H1 (cell line): Measurements from ENCODE around the gene DOK7. TPM values are rescaled to one million over a fixed set of nuclear protein-coding genes. Genes with fewer than 3 reads are reported as not detected.

ENCODE experiments used
- CTCF ChIA-PET: fragments of 300-600 bp; sonication (Branson Sonifier 250); formaldehyde crosslinking; loops from one replicate; lab custom pipeline; 2021; ENCODE audit not compliant: partially characterized antibody; lab: Charles Lee
- POLR2A ChIA-PET: fragments of 300-600 bp; sonication (Branson Sonifier 250); formaldehyde crosslinking; loops from one replicate; lab custom pipeline; 2021; ENCODE audit warnings: inconsistent platforms; ENCODE audit not compliant: partially characterized antibody; lab: Charles Lee
- DNase-seq, 2 experiments: peaks; one replicate each; pipeline versions ENCODE4 v3.0.0 to v3.0.0-alpha.2; 2010 to 2022; ENCODE audit warnings: low spot score in 2 of 2, low read depth in 1 of 2, mixed read lengths in 1 of 2
- FAIRE-seq: peaks from 2 replicates; lab custom pipeline; 2011; peaks lifted over from hg19 to GRCh38; lab: Jason Lieb, UNC
- H2AFZ ChIP-seq: 2 replicates; pipeline ENCODE4 v1.8.1; 2012; ENCODE audit warnings: low read length, inconsistent platforms
- H2AK5ac ChIP-seq: 2 replicates; pipeline ENCODE4 v1.6.1; 2013; ENCODE audit warnings: low read depth, low read length
- H2BK120ac ChIP-seq: replicated peaks from 2 replicates; pipeline ENCODE3; 2013; ENCODE audit warnings: low read depth, low read length, inconsistent platforms
- H2BK12ac ChIP-seq: 2 replicates; pipeline ENCODE4 v1.6.1; 2013; ENCODE audit warnings: low read depth, low read length
- H2BK15ac ChIP-seq: 2 replicates; pipeline ENCODE4 v1.6.1; 2013; ENCODE audit warnings: low read length
- H2BK20ac ChIP-seq: 2 replicates; pipeline ENCODE4 v1.6.1; 2013; ENCODE audit warnings: low read length
- H2BK5ac ChIP-seq: 2 replicates; pipeline ENCODE4 v1.6.1; 2013; ENCODE audit warnings: low read depth, low read length
- H3K14ac ChIP-seq: 2 replicates; pipeline ENCODE4 v1.6.1; 2013; ENCODE audit warnings: inconsistent platforms; ENCODE audit not compliant: insufficient read length
- H3K18ac ChIP-seq: 2 replicates; pipeline ENCODE4 v1.6.1; 2013; ENCODE audit warnings: low read length; ENCODE audit errors: extremely low read depth
- H3K23ac ChIP-seq: 2 replicates; pipeline ENCODE4 v1.6.1; 2013; ENCODE audit warnings: inconsistent platforms; ENCODE audit not compliant: insufficient read length
- H3K23me2 ChIP-seq: 2 replicates; pipeline ENCODE4 v1.6.1; 2013; ENCODE audit warnings: low read depth, low read length
- H3K27ac ChIP-seq: 2 replicates; pipeline ENCODE4 v1.6.1; 2011; ENCODE audit warnings: low read depth, low read length, inconsistent platforms
- H3K27me3 ChIP-seq, 4 experiments: replicated peaks in 1 of 4; 1 replicate in 1 of 4; 2 replicates in 3 of 4; pipeline versions ENCODE4 v1.6.1 to v1.8.1; 2011 to 2013; ENCODE audit warnings: low read length in 3 of 4, mild to moderate bottlenecking in 3 of 4, inconsistent platforms in 2 of 4, mixed read lengths in 2 of 4, moderate library complexity in 1 of 4; ENCODE audit not compliant: control insufficient read depth in 3 of 4, insufficient read depth in 3 of 4; ENCODE audit errors: extremely low read depth in 1 of 4
- H3K36me3 ChIP-seq, 4 experiments: 2 replicates each; pipeline versions ENCODE4 v1.6.1 to v1.8.1; 2011 to 2013; ENCODE audit warnings: mild to moderate bottlenecking in 4 of 4, low read length in 3 of 4, moderate library complexity in 2 of 4, control low read depth in 1 of 4, inconsistent platforms in 1 of 4; ENCODE audit not compliant: insufficient read depth in 4 of 4, control insufficient read depth in 2 of 4
- H3K4ac ChIP-seq: replicated peaks from 2 replicates; pipeline ENCODE3; 2013; ENCODE audit warnings: low read length, low read depth, mixed read lengths, inconsistent platforms; ENCODE audit not compliant: insufficient read length
- H3K4me1 ChIP-seq, 4 experiments: replicated peaks in 1 of 4; 1 replicate in 1 of 4; 2 replicates in 3 of 4; pipeline versions ENCODE4 v1.6.1 to v1.8.1; 2011 to 2013; ENCODE audit warnings: low read length in 3 of 4, inconsistent platforms in 2 of 4, mixed read lengths in 1 of 4; ENCODE audit not compliant: insufficient read depth in 4 of 4, control insufficient read depth in 3 of 4
- H3K4me2 ChIP-seq, 2 experiments: 2 replicates each; pipeline versions ENCODE4 v1.6.1 to v1.8.1; 2011 to 2013; ENCODE audit warnings: low read depth in 2 of 2, low read length in 2 of 2, control low read depth in 1 of 2, inconsistent platforms in 1 of 2, mild to moderate bottlenecking in 1 of 2; ENCODE audit not compliant: insufficient read depth in 1 of 2
- H3K4me3 ChIP-seq, 4 experiments: fragments of 200-600, 300-600 bp in 1 of 4; sonication (generic), shearing (Covaris generic), sonication (Bioruptor Twin) in 1 of 4; 2 replicates each; pipeline versions ENCODE4 v1.5.1 to v1.8.1; 2011 to 2016; ENCODE audit warnings: low read length in 4 of 4, low read depth in 3 of 4, control low read depth in 2 of 4, inconsistent platforms in 2 of 4, mild to moderate bottlenecking in 2 of 4, mixed read lengths in 1 of 4, moderate library complexity in 1 of 4; ENCODE audit not compliant: insufficient read depth in 2 of 4; ENCODE audit errors: extremely low read depth in 1 of 4
- H3K56ac ChIP-seq: replicated peaks from 2 replicates; pipeline ENCODE3; 2013; ENCODE audit warnings: low read depth, mild to moderate bottlenecking, mixed read lengths, low read length, inconsistent platforms; ENCODE audit not compliant: insufficient read length
- H3K79me1 ChIP-seq: 2 replicates; pipeline ENCODE4 v1.6.1; 2013; ENCODE audit warnings: low read depth, low read length, control low read depth
- H3K79me2 ChIP-seq, 2 experiments: 2 replicates each; pipeline versions ENCODE4 v1.6.1 to v1.8.1; 2012 to 2013; ENCODE audit warnings: low read length in 2 of 2, mild to moderate bottlenecking in 2 of 2, inconsistent platforms in 1 of 2; ENCODE audit not compliant: insufficient read depth in 2 of 2, control insufficient read depth in 1 of 2
- H3K9ac ChIP-seq, 4 experiments: replicated peaks in 1 of 4; 1 replicate in 1 of 4; 2 replicates in 3 of 4; pipeline versions ENCODE4 v1.6.1 to v1.8.1; 2011 to 2013; ENCODE audit warnings: low read depth in 3 of 4, low read length in 3 of 4, control low read depth in 2 of 4, mild to moderate bottlenecking in 2 of 4, moderate library complexity in 2 of 4, inconsistent platforms in 1 of 4; ENCODE audit errors: extremely low read depth in 1 of 4
- H3K9me3 ChIP-seq, 2 experiments: 2 replicates each; pipeline versions ENCODE4 v1.6.1 to v1.8.1; 2012 to 2013; ENCODE audit warnings: mild to moderate bottlenecking in 2 of 2, moderate library complexity in 2 of 2, control low read depth in 1 of 2, inconsistent platforms in 1 of 2, low read depth in 1 of 2, low read length in 1 of 2, mixed read lengths in 1 of 2; ENCODE audit not compliant: insufficient read depth in 2 of 2
- H4K20me1 ChIP-seq, 2 experiments: replicated peaks in 1 of 2; 2 replicates each; pipeline versions ENCODE3 to v1.8.1; 2011 to 2013; ENCODE audit warnings: inconsistent platforms in 2 of 2, low read length in 2 of 2, mild to moderate bottlenecking in 1 of 2; ENCODE audit not compliant: insufficient read depth in 2 of 2, control insufficient read depth in 1 of 2
- H4K5ac ChIP-seq: 2 replicates; pipeline ENCODE4 v1.6.1; 2013; ENCODE audit warnings: low read length, low read depth, mixed read lengths, inconsistent platforms; ENCODE audit not compliant: insufficient read length
- H4K8ac ChIP-seq: 2 replicates; pipeline ENCODE4 v1.8.0; 2013; ENCODE audit warnings: mild to moderate bottlenecking, moderate library complexity, low read length, inconsistent platforms; ENCODE audit not compliant: insufficient read depth; ENCODE audit errors: extremely low read depth
- H4K91ac ChIP-seq: replicated peaks from 2 replicates; pipeline ENCODE3; 2013; ENCODE audit warnings: low read length, mixed read lengths, inconsistent platforms; ENCODE audit not compliant: insufficient read length
- BACH1 ChIP-seq: IDR thresholded peaks from 2 replicates; pipeline ENCODE4 v1.6.1; 2012; ENCODE audit warnings: low read length, improper control_type of control experiment
- CHD1 ChIP-seq: IDR thresholded peaks from 2 replicates; pipeline ENCODE4 v1.6.1; 2012; ENCODE audit warnings: low read depth, low read length, improper control_type of control experiment
- NANOG ChIP-seq: IDR thresholded peaks from 2 replicates; pipeline ENCODE4 v1.6.1; 2011; ENCODE audit warnings: low read length, low read depth, mild to moderate bottlenecking, inconsistent platforms; ENCODE audit not compliant: insufficient read depth, poor library complexity, severe bottlenecking
- PHF8 ChIP-seq: fragments of 200-600 bp; sonication (generic); conservative IDR thresholded peaks from 2 replicates; pipeline ENCODE4 v1.7.1; 2012; ENCODE audit warnings: low read depth, mild to moderate bottlenecking, inconsistent platforms, low read length, moderate library complexity
- RAD21 ChIP-seq, 2 experiments: IDR thresholded peaks in 1 of 2; conservative IDR thresholded peaks in 1 of 2; 2 replicates each; pipeline ENCODE4 v1.6.1; 2011; ENCODE audit warnings: low read depth in 2 of 2, low read length in 2 of 2, improper control_type of control experiment in 1 of 2, inconsistent platforms in 1 of 2, mild to moderate bottlenecking in 1 of 2, moderate library complexity in 1 of 2
- SIN3A ChIP-seq, 2 experiments: IDR thresholded peaks in 1 of 2; conservative IDR thresholded peaks in 1 of 2; 2 replicates each; pipeline ENCODE4 v1.6.1; 2011 to 2012; ENCODE audit warnings: low read length in 2 of 2, improper control_type of control experiment in 1 of 2, low read depth in 1 of 2, mild to moderate bottlenecking in 1 of 2
- SIX5 ChIP-seq: IDR thresholded peaks from 2 replicates; pipeline ENCODE4 v1.6.1; 2011; ENCODE audit warnings: mild to moderate bottlenecking, low read depth, low read length
- SUZ12 ChIP-seq: fragments of 200-600 bp; sonication (generic); IDR thresholded peaks from 2 replicates; pipeline ENCODE4 v1.6.1; 2012; ENCODE audit warnings: mild to moderate bottlenecking, inconsistent platforms, low read length, moderate library complexity, mixed read lengths
- TEAD4 ChIP-seq: IDR thresholded peaks from 2 replicates; pipeline ENCODE4 v1.6.1; 2012; ENCODE audit warnings: low read depth, low read length, inconsistent platforms, mixed read lengths
- WGBS, 2 experiments: shearing (Covaris generic) in 1 of 2; methylation state at CpG; one replicate each; pipeline versions ENCODE4 v1.1.6 to v1.1.7; 2013 to 2015; ENCODE audit warnings: low lambda C conversion rate in 2 of 2, mixed read lengths in 2 of 2, inconsistent platforms in 1 of 2, low coverage in 1 of 2, missing lambda C conversion rate in 1 of 2; ENCODE audit not compliant: insufficient replicate concordance in 2 of 2, insufficient coverage in 1 of 2, insufficient read length in 1 of 2; ENCODE audit errors: extremely low coverage in 1 of 2, missing lambda C conversion rate in 1 of 2; 5-methylcytosine and 5-hydroxymethylcytosine counted together
- polyA plus RNA-seq, 7 experiments: library from polyadenylated mRNA; depleted of rRNA in 3 of 7; stranded (reverse) in 5 of 7; unstranded in 2 of 7; fragments of >200 nt in 5 of 7; fragments of 200-250 nt in 2 of 7; gene quantifications; 1 replicate in 5 of 7; 2 replicates in 1 of 7; 4 replicates in 1 of 7; pipeline versions ENCODE4 v1.2.1 to v1.2.3, GENCODE V29; 2011 to 2013; ENCODE audit warnings: missing spikeins in 2 of 7, mixed read lengths in 2 of 7
- total RNA-seq: library from RNA; stranded (reverse); fragmentation: NEBNext Ultra II Directional; extraction: Animal tissue kit (Norgen Biotek cat#: 25700); gene quantifications from 2 replicates; pipeline ENCODE4 v1.2.1, GENCODE V29; 2021
- TF ChIP-seq, protein P1 (sequence below): IDR thresholded peaks from 2 replicates; pipeline ENCODE4 v1.6.1; 2012; ENCODE audit warnings: inconsistent platforms

Gene DOK7
- total and polyA plus RNA-seq, 2 of the 8 experiments (the other 6 are each of a cell fraction or from before 2014, with no cell fraction given) = 0.32 TPM; not detected in 1

DNA sequence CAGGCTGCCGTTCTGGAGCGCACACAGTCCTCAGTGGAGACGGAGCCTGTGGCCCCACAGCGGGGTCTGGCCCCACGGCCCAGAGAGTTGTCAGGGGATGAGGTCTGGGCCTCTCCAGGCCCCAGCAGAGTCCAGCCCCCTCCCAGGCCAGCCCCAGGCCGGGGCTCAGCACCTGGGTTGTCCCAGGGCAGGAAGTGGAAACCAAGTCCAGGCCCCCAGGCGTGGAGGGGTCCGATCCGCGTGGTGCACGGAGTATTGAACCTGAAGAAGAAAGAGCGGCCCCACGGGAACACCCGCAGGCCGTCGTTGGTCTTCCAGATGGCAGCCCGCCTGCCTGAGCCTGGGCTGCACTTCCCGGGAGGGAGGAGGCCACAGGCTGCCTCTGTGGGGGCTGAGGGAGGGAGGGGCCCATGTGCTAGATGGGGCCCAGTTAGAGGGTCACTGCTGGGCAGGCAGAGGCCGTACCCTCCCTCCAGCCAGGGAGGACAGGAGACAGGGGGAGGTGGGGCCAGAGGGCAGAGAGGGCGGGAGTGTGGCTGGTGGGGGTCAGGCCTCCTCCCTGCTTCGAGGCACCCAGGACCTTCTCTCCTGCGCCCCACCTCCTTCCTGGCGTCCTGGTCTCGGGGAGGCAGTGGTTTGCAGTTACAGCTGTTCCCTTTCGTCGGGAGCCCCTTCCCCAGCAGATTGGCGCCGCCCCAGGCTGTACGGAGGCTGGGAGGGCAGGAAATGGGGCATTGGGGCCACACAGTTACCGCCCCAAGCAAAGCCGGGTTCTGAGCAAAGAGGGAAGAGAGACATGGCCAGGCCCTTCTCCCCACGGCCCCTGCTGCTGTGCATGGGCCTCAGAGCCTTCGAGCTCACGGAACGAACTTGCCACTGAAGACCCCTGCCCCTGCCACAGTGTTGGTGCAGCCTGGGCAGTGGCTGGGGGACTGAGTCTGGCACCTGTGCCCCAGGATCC lies 13.3 kb upstream of the DOK7 start:
- peaks cover 0 to 1% (median 0%) of the 10 kb centered on the region in 4 experiments; a peak in 5 of 7 replicates for H3K27me3 ChIP-seq
- ChIA-PET POLR2A (no interaction called here), CTCF (interaction anchor here (0.9 to 3.3 kb wide), 7 partner anchors 8 to 131 kb away, joined by 3 to 13 read pairs (median 4); partner anchors contain the start of gene HGFAC)
- no peak overlapping the region for H3K9ac ChIP-seq
- H4K20me1 ChIP-seq = no peaks in the 10 kb centered on the region
- no peaks in the 10 kb centered on the region for H3K23me2 ChIP-seq
- no peaks in the 10 kb centered on the region for H3K9me3 ChIP-seq
- no peaks in the 10 kb centered on the region for H3K36me3 ChIP-seq
- no peaks in the 10 kb centered on the region for H3K79me1 ChIP-seq
- H3K56ac ChIP-seq = no peak overlapping the region
- FAIRE-seq (no peak), DNase-seq (no peak)
- no peak overlapping the region for H3K14ac ChIP-seq
- H3K23ac ChIP-seq = no peak overlapping the region
- 90% methylated on average over 31 of the region's 35 CpGs; no CpG with 5 or more reads in 1 of the 2 experiments for WGBS, 2 experiments
- no peak overlapping the region; the same call in 1 of the 2 replicates for H4K8ac ChIP-seq
- H4K5ac ChIP-seq = no peak overlapping the region
- H2AK5ac ChIP-seq = no peak overlapping the region
- no peaks in the 10 kb centered on the region; a peak in 1 of 7 replicates for H3K4me1 ChIP-seq
- no peak overlapping the region for H3K27ac ChIP-seq
- no peak overlapping the region for H2BK15ac ChIP-seq
- H3K79me2 ChIP-seq = no peaks in the 10 kb centered on the region
- H3K4ac ChIP-seq = no peak overlapping the region
- H3K4me2 ChIP-seq = no peak overlapping the region
- no peak overlapping the region for H2BK20ac ChIP-seq
- no peak overlapping the region for H2BK120ac ChIP-seq
- H3K4me3 ChIP-seq = no peak overlapping the region
- H3K18ac ChIP-seq = no peak overlapping the region
- H4K91ac ChIP-seq = no peak overlapping the region
- no peak overlapping the region for H2AFZ ChIP-seq
- H2BK5ac ChIP-seq = no peak overlapping the region
- H2BK12ac ChIP-seq = no peak overlapping the region
- TF ChIP-seq RAD21 (IDR thresholded peaks at IDR 0.05 in 1 of 2, conservative IDR thresholded peaks at IDR 0.05 in 1 of 2; ENCODE audit: low read depth in 2 of 2, low read length in 2 of 2) (no peak), PHF8 (no peak), SIX5 (no peak), TEAD4 (no peak), NANOG (no peak), SIN3A (conservative IDR thresholded peaks at IDR 0.05 in 1 of 2, IDR thresholded peaks at IDR 0.05 in 1 of 2; ENCODE audit: low read depth in 1 of 2, low read length in 2 of 2) (no peak), CHD1 (no peak), BACH1 (no peak), SUZ12 (no peak)
- TF ChIP-seq, protein P1, sequence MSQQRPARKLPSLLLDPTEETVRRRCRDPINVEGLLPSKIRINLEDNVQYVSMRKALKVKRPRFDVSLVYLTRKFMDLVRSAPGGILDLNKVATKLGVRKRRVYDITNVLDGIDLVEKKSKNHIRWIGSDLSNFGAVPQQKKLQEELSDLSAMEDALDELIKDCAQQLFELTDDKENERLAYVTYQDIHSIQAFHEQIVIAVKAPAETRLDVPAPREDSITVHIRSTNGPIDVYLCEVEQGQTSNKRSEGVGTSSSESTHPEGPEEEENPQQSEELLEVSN = no peak
